GM10847 (cell line): ENCODE results near the gene EPHA8.

ENCODE experiments used
- POLR2A ChIP-seq: IDR thresholded peaks from 2 replicates; pipeline ENCODE4 v1.6.1; 2011; ENCODE audit not compliant: insufficient read length; ENCODE audit errors: extremely low read depth

The EPHA8 gene

DNA sequence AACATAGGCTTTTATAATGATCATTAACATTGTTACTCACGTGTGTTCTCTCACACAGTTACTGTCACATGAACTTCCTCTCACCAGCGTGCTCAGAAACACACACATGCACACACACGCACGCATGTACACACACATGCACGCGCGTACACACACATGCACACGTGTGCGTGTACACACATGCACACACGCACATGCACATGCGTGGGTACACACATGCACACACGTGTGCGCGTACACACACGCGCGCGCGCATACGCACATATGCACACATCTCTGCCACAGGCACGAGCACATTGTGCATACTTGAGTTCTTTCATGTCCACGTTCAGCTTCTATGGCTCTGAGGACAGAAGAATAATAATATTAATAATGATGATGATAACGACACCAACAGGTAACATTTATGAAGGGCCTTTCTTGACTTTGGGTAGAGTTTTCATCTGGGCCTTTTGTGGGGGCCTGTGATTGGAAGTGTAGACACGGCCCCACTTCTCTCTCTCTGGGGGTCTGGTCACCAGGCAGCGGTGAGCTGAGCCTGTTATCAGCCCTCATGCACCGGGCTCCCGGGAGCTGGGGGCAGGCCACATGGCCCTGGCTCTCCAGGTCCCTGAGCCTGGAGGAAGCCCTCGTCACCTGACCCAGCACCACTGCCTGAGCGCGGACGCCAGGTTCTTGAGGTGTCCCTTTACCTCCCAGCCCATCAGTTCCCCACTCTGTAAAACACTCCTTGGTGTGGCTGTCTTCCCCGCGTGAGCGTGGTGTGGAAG lies 7.0 kb downstream of the EPHA8 start:
- no peak for TF ChIP-seq POLR2A

DNA sequence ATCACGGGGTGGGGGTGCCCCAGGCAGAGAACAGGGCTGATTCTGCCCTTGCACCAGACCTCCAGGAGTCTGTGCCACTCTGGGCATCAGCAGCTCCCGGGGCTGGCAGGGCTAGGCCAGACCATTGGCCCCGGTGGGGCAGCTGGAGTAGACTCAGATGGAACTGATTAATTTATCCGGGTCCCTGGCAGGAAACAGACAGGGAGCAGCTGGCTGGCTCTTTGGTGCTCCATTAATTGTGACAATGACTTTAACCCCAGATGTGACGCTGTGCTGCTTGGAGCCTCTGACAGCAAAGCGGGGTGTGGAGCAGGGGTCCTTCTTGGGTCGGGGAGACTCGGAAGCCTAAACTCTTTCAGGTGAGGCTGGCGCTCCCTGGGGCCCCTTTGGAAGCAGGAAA lies 9.5 kb downstream of the EPHA8 start:
- TF ChIP-seq POLR2A, result no peak

DNA sequence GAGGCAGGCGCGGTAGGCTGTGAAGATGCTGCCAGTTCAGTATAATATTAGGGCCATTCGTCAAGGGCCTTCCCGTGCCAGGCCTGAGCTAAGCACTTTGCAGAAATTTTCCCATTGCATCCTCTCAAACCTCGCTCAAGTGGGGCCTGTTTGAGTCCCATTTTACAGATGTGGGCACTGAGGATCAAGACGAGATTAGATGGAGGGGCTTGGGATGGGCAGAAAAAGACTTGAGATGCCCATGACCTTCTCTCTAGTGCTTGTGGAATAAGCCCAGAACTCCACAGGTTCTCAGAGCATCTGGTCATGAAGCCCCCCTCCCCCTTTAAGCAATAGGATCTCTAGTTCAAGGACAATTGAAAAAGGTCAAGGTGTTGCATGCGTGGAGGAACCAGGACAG lies 9.9 kb downstream of the EPHA8 start:
- TF ChIP-seq POLR2A, result no peak

DNA sequence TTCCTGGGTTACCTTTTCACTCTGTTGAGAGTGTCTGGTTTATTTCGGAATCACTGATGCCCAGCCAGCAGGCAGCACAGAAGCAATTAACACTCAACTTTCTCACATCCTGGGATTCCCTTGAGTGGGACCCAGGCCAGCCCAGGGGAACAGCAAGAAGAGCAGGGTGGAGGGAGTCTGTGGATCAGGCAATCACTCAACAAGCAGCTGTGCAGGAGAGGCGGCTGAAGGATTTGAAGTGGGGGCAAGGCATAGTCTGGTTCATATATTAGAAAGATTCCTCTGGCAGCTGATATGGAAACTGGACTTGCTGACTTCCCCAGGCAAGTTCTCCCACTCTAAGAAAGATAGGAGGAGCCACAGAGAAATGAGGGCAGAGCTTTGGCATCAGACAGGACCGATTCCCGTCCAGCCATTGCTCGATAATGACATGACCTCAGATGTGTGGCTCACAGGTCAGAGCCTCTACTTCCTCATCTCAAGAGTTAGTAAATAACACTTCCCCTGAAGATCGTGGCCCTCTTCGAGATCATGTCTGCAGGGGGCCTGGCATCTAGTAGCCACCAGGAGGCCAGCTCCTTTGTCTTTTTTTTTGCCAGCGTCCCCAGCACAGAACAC lies 12.4 kb downstream of the EPHA8 start:
- TF ChIP-seq POLR2A, result no peak

DNA sequence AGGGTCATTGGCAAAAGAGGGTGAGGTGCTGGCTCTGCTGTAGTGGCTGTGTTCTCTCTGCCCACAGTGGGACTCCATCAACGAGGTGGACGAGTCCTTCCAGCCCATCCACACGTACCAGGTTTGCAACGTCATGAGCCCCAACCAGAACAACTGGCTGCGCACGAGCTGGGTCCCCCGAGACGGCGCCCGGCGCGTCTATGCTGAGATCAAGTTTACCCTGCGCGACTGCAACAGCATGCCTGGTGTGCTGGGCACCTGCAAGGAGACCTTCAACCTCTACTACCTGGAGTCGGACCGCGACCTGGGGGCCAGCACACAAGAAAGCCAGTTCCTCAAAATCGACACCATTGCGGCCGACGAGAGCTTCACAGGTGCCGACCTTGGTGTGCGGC lies 12.9 kb downstream of the EPHA8 start:
- TF ChIP-seq POLR2A, result no peak

DNA sequence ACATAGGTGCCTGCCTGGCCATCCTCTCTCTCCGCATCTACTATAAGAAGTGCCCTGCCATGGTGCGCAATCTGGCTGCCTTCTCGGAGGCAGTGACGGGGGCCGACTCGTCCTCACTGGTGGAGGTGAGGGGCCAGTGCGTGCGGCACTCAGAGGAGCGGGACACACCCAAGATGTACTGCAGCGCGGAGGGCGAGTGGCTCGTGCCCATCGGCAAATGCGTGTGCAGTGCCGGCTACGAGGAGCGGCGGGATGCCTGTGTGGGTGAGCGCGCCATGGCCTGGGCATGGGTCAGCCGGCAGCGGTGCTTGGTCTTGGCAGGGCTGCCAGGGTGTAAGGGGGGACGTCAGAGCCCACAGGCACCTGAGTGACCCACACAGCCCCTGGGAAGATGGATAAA lies 13.3 kb downstream of the EPHA8 start:
- no peak for TF ChIP-seq POLR2A

DNA sequence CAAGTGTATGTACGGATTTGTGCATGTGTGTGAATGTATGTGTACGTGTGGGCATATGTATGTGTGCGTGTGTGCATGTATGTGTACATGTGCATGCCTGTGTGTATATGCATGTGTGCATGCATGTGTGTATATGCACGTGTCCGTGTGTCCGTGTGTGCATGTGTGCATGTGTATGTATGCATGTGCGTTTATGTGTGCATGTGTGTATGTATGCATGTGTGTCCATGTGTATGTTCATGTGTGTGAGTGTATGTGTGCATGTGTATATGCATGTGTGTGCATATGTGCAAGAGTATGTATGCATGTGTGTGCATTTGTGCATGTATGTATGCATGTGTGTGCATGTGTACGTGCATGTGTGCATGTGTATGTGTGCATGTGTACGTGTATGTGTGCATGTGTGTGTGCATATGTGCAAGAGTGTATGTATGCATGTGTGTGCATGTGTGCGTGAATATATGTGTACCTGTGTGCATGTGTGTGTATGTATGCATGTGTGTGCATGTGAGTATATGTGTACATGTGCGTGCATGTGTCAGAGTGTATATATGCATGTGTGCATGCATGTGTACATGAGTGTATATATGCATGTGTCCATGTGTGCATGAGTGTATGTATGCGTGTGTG lies 15.6 kb downstream of the EPHA8 start:
- TF ChIP-seq POLR2A, result no peak

DNA sequence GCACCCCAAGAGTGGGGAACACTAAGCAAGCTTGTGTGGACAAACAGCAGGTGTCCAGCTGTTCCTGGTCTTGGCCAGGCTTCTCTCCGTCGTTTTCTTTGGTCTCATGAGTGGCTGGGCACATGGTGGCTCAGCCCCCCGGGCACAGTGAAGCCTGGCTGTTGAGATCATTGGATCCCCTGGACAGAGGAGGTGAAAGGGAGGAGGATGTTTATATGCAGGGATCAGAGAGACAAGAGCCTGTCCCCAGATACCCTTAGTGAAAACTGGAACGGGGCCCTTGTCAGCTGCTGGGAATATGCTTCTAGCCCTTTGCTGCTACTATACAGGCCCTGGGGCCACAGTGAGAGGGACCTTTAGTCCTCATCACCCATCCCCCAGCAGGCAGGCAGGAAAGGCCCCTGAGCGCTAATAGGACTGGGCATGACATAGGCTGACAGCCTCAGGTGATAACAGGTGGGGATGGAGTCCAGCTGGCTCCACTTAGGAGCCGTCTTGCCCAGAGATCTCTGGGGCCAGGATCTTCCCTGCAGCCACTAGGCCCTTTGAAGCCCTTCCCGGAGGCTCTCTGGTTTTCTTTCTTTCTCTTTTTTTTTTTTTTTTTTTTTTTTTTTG lies 16.4 kb downstream of the EPHA8 start:
- TF ChIP-seq POLR2A, result no peak

DNA sequence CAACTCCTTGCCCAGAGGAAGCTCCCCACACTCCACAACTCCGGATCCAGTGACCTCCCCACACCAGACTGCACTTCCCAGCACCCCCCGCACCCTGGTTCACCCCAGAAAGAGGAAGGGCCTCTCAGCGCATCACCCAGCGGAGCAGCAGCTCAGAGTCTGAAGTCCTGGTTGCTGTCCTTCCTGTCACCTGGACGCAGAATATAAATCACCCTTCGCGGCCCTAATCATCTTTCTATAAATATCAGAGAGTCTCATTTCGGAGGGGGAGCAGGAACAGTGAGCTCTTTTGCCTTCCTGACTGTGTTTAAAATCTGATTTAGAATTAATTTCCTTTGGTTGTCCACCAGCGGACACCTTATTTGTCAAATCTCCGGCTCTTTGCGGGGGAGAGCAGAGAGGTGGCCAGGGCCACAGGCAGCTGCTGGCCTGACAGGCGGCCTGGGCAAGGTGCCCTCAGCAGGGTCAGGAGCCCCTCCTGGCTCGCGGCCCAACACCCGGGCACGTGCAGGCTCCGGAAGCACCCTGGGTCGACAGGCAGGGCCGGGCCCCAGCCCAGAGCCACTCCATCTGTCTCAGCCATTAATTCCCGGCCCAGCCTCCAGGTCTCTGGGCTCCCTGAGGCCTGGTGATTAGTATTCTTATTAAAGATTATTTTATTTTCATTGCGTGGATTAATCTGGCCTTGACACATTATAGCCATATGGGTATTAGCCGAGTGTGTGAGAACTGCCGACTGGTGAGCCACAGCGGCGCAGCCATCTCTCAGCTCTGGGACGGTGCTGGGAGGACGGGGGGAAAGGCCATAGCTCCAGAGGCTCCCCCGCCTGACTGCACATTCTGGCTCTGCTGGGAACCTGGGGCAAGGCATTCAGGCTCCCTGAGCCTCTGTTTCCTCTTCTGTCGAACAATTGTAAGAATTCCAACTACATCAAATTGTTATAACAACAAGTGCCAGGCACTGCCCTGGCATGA lies 19.7 kb downstream of the EPHA8 start:
- no peak for TF ChIP-seq POLR2A

DNA sequence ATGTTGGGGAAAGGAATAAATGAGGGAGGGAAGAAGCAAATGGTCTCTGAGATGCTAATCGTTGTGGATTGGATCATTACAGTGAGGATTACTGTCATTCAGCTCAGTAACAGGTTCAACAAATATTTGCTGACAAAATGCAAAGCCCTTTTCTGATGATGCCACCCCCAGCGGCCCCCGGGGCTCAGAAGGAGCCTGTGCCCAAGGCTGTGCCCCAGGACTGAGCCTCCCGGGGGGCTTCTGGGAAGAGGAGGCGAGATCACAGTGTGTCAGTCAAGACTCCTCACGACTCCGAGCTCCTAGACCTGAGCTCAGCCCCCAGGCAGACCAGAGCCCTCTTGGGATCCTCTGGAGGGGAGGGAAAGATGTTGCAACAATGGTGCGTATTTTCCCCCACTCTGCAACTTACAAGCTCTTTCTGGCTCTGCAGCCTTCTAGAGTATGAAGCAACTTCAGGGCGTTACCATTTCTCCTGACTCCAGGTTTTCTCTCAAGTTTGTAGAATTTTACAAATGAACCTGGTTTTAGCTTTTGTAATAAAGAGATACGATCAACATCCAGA lies 20.8 kb downstream of the EPHA8 start:
- TF ChIP-seq POLR2A, result no peak

DNA sequence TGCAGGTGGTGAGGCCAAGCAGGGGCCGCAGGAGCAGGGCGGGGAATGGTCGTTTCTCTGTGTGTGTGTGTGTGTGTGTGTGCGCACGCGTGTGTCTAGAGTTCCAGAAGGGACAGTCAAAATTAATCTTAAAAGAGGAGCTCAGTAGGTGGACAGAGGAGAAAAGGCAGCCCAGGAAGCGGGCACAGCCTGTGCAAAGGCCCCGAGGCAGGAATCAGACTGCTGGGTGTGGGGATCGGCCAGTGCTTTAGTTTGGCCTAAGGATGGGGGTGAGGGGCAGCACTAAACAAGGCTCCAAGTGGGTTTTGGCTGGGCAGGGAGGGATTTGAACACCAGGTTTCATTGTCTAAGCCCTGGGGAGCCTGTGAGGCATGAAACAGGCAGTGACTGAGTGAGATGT lies 21.7 kb downstream of the EPHA8 start:
- no peak for TF ChIP-seq POLR2A

DNA sequence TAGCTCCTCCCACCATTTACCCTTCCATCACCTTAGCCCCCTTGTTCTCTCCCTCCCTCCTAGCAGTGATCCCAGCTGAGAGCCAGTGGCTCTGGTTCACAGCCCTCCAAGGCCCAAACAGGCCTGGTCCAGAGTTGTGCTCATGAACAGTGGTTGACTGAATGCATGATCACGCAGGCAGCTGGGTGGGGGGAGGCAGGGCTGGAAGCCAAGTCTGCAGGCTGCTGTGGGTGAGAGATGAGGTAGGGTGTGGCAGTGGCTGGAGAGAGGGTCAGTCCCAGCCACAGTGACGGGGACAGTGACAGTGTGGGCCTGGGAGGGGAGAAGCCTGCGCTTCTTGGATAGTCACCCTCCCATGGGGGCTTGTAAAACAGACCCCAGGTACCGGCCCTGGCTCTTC lies 22.2 kb downstream of the EPHA8 start:
- TF ChIP-seq POLR2A, result no peak

DNA sequence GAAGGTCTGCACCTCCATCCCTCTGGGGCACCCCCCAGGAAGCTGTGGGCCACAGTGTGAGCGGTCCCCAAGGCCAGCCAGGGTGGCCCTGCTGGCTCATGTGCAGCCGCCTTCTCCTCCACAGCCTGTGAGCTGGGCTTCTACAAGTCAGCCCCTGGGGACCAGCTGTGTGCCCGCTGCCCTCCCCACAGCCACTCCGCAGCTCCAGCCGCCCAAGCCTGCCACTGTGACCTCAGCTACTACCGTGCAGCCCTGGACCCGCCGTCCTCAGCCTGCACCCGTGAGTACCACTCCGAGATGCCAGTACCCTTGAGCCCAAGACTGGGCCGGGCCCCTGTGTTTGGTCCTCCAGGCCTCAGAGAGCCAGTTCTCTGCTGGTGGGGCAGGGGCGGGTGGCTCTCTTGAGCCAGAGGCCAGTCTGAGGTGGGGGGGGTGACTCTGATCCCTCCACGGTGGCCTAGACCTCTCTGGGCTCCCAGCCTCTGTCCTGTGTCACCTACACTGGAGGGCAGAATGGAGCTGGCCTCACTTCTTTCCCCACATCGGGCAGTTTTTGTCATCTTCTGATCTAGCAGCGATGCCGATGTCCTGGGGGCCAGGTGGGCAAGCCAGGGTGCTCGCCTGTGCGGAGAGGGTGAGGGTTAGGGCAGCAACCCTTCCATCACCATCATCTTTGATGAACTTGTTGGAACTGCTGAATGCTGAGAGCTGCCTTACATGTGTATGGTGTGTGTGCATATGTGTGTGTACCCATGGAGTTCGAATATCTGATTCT lies 23.3 kb downstream of the EPHA8 start:
- TF ChIP-seq POLR2A, result no peak

DNA sequence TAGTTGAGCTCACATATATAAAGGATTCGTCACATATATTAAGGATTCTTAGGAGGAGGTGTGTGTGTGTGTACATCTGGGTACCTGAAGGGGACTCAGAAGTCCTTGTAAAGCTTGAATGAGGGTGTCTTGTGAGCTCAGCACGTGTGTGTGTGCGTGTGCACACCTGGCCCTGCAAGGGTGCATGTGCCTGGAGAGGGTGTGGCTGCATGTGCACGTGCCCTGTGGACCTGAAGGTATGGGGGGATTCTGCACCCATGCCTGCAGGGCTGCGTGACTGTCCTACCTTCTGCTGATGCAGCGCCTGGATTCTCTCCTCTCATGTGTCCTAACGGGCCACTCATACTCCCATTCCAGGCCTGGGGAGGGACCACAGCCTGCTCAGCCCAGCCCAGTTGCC lies 24.0 kb downstream of the EPHA8 start:
- no peak for TF ChIP-seq POLR2A
